GM08714 (cell line): ENCODE data around the gene VPS26C.

ENCODE experiments used
- H3K4me3 ChIP-seq: fragments of 200-500 bp; sonication (Bioruptor generic); 2 replicates; pipeline ENCODE4 v1.5.1; 2014; ENCODE audit warnings: mild to moderate bottlenecking, low read length, inconsistent platforms
- ZNF274 ChIP-seq: IDR thresholded peaks from 2 replicates; pipeline ENCODE4 v1.6.1; 2012; ENCODE audit warnings: mild to moderate bottlenecking, low read depth, low read length

VPS26C gene

DNA sequence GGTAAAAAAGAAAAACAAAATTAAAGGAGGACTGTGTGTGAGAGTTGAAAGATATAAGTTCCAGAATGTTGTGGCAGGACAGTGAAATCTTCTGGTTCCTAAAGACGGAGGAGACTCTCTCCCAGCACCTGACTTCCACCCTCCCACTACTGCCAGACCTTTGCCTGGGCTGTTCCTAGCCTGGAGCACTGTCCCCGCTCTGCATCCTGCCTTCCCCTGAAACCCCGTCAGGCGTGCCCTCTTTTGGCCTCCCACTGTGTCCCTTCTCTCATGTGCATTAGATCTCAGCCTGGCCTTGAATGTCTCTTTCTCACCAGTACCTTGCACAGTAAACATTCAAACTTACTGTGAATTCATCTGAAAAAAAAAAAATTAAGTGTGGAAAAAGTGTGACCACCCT is 74.1 kb downstream of the VPS26C start:
- TF ChIP-seq ZNF274: no peak
- H3K4me3 ChIP-seq: no peak overlapping the region

GRCh38 chr21:37192019-37192418 is 75.1 kb downstream of the VPS26C start:
- no peak for TF ChIP-seq ZNF274

GRCh38 chr21:37188825-37189224 is 78.3 kb downstream of the VPS26C start:
- no peak for TF ChIP-seq ZNF274
- no peak overlapping the region for H3K4me3 ChIP-seq

More at GRCh38 chr21:37192019-37192418, 75.1 kb downstream of the VPS26C start:
- no peak overlapping the region for H3K4me3 ChIP-seq

GRCh38 chr21:37186983-37187382 is 80.2 kb downstream of the VPS26C start:
- no peak for TF ChIP-seq ZNF274
- H3K4me3 ChIP-seq: no peak overlapping the region

- H3K4me3 ChIP-seq: no peak overlapping the region
- TF ChIP-seq ZNF274: no peak
Observed at GRCh38 chr21:37184784-37185593, 82.1 kb downstream of the VPS26C start.

- H3K4me3 ChIP-seq: no peak overlapping the region
- no peak for TF ChIP-seq ZNF274
Observed at GRCh38 chr21:37183749-37184148, 83.4 kb downstream of the VPS26C start.

GRCh38 chr21:37182222-37182621 is 84.9 kb downstream of the VPS26C start:
- no peak overlapping the region for H3K4me3 ChIP-seq
- no peak for TF ChIP-seq ZNF274

- H3K4me3 ChIP-seq: no peak overlapping the region
- no peak for TF ChIP-seq ZNF274
Observed at GRCh38 chr21:37181059-37181458, 86.1 kb downstream of the VPS26C start.

DNA sequence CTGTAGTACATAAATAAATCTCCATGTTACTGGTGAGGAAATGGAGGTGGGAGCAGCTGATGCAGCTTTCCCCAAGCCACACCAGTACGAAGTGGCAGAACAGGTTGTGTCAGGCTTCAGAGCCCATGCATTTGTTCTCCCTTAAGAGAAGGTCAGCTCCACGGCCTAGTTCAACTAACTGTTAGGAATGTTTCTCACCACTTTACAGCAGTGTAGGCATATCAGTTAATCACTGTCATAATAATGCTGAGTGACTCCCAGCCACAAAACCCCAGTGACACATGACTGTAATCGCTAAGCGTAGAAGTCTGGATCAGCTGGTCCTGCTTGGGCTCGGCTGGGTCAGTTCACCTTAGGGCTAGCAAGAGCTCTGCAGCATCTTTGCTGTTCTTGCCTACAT is 90.4 kb downstream of the VPS26C start:
- no peak for TF ChIP-seq ZNF274
- no peak overlapping the region for H3K4me3 ChIP-seq
